ENCODE data around the gene RTRAF.

DNA sequence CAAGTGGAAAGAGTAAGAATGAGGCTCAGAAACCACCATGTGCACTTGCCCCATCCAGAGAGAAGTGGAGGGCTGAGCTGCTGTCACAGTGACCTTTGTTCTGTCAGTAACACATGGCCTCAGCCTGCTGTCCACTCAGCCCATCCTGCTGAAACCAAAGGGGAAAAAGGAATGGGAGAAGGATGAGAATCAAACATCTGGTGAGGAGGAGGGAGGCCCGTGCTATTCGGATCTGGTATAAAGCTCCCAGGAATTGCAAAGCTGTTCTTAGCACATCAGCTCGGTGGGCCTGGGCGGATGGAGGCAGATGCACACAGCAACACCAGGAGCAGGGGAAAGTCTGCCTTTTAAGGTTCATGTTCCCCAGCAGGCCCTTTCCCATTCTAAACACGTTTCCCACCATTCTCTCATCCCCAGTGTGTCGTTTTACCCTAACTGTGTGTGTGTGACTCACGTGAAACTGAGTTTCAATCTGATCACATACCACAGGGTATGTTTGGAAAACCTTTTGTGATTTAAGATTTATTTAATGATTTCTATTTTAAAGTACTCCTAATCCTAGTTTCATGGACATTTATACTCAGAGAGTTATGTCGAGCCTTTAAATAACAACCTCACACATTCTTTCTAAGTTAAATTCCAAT lies 36.8 kb downstream of the RTRAF start:
- TF ChIP-seq, protein P1, sequence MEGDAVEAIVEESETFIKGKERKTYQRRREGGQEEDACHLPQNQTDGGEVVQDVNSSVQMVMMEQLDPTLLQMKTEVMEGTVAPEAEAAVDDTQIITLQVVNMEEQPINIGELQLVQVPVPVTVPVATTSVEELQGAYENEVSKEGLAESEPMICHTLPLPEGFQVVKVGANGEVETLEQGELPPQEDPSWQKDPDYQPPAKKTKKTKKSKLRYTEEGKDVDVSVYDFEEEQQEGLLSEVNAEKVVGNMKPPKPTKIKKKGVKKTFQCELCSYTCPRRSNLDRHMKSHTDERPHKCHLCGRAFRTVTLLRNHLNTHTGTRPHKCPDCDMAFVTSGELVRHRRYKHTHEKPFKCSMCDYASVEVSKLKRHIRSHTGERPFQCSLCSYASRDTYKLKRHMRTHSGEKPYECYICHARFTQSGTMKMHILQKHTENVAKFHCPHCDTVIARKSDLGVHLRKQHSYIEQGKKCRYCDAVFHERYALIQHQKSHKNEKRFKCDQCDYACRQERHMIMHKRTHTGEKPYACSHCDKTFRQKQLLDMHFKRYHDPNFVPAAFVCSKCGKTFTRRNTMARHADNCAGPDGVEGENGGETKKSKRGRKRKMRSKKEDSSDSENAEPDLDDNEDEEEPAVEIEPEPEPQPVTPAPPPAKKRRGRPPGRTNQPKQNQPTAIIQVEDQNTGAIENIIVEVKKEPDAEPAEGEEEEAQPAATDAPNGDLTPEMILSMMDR (IDR thresholded peaks at IDR 0.05): no peak
- TF ChIP-seq POLR2A (IDR thresholded peaks at IDR 0.05) (no peak), EP300 (IDR thresholded peaks at IDR 0.05) (no peak)

Data from tibial nerve (tissue), 4 donors.